ENCODE measurements around the gene BTD. TPM values are rescaled to one million over a fixed set of nuclear protein-coding genes. Genes with fewer than 3 reads are reported as not detected.
A peak's percentile ranks its signal among the peaks of the same experiment; 100 is the strongest.

The BTD gene
- total and polyA plus RNA-seq, 12 donors = 4.8 to 17.2 (median 13.0) TPM

GRCh38 chr3:15610082-15610759 lies 8.7 kb downstream of the BTD start:
- intact Hi-C loops (cut with DNase I) = no loop called here
- DNase-seq (no peak), ATAC-seq (peak in 3 of 8 donors; percentile 10 to 61 (median 13))
- no peak for TF ChIP-seq CTCF (IDR thresholded peaks at IDR 0.05)
- H3K27ac ChIP-seq = no peak overlapping the region
- peaks cover 0 to 19% (median 6%) of the 10 kb centered on the region in 9 donors for H3K4me1 ChIP-seq
- WGBS, 2 donors = 93 to 95% methylated on average over 4 of the region's 4 CpGs
- H3K36me3 ChIP-seq = no peaks in the 10 kb centered on the region
- H3K27me3 ChIP-seq = no peaks in the 10 kb centered on the region
- no peaks in the 10 kb centered on the region for H3K9me3 ChIP-seq
- H3K4me3 ChIP-seq = no peak overlapping the region

- no peak overlapping the region for H3K4me3 ChIP-seq
- no peaks in the 10 kb centered on the region for H3K27me3 ChIP-seq
- no peaks in the 10 kb centered on the region for H3K9me3 ChIP-seq
- peaks cover 0 to 19% (median 6%) of the 10 kb centered on the region in 9 donors for H3K4me1 ChIP-seq
- peak overlapping the region in 1 of 10 donors; percentile 1 for H3K27ac ChIP-seq
- DNase-seq (no peak), ATAC-seq (peak in 4 of 8 donors; percentile 37 to 93 (median 45))
- TF ChIP-seq CTCF (IDR thresholded peaks at IDR 0.05) = no peak
- WGBS, 2 donors = 74 to 97% methylated on average over 3 of the region's 3 CpGs
- H3K36me3 ChIP-seq = no peaks in the 10 kb centered on the region
- intact Hi-C loops (cut with DNase I) = no loop called here
Observed at GRCh38 chr3:15611018-15611417, 9.5 kb downstream of the BTD start.

- 68 to 76% methylated on average over 1 of the region's 1 CpG for WGBS, 2 donors
- H3K4me3 ChIP-seq = no peak overlapping the region
- H3K9me3 ChIP-seq = no peaks in the 10 kb centered on the region
- no peaks in the 10 kb centered on the region for H3K36me3 ChIP-seq
- TF ChIP-seq CTCF (IDR thresholded peaks at IDR 0.05) = no peak
- no peak for DNase-seq
- H3K27ac ChIP-seq = no peak overlapping the region
- intact Hi-C loops (cut with DNase I) = no loop called here
- ATAC-seq = no peak
- no peaks in the 10 kb centered on the region for H3K27me3 ChIP-seq
- H3K4me1 ChIP-seq = peaks cover 0 to 16% (median 6%) of the 10 kb centered on the region in 9 donors
Observed at GRCh38 chr3:15612001-15612400, 10.5 kb downstream of the BTD start.

GRCh38 chr3:15614958-15615357 lies 13.4 kb downstream of the BTD start:
- ATAC-seq (no peak), DNase-seq (no peak)
- TF ChIP-seq CTCF (IDR thresholded peaks at IDR 0.05) = no peak
- H3K27ac ChIP-seq = no peak overlapping the region
- peaks cover 0 to 12% (median 1%) of the 10 kb centered on the region in 11 donors for H3K9me3 ChIP-seq
- peaks cover 0 to 7% (median 0%) of the 10 kb centered on the region in 9 donors for H3K4me1 ChIP-seq
- 93 to 95% methylated on average over 1 of the region's 1 CpG for WGBS, 2 donors
- H3K4me3 ChIP-seq = no peak overlapping the region
- intact Hi-C loops (cut with DNase I) = no loop called here
- H3K36me3 ChIP-seq = peaks cover 0 to 5% (median 0%) of the 10 kb centered on the region in 9 donors
- no peaks in the 10 kb centered on the region for H3K27me3 ChIP-seq
